COLO668 (cell line): Measurements from ENCODE around the gene C15orf61.
A peak's percentile ranks its signal among the peaks of the same experiment; 100 is the strongest.

Experiments
- DNase-seq: peaks from one replicate; lab custom pipeline; 2025; ENCODE audit not compliant: unreplicated experiment; lab: John Stamatoyannopoulos, UW

C15orf61 gene

DNA sequence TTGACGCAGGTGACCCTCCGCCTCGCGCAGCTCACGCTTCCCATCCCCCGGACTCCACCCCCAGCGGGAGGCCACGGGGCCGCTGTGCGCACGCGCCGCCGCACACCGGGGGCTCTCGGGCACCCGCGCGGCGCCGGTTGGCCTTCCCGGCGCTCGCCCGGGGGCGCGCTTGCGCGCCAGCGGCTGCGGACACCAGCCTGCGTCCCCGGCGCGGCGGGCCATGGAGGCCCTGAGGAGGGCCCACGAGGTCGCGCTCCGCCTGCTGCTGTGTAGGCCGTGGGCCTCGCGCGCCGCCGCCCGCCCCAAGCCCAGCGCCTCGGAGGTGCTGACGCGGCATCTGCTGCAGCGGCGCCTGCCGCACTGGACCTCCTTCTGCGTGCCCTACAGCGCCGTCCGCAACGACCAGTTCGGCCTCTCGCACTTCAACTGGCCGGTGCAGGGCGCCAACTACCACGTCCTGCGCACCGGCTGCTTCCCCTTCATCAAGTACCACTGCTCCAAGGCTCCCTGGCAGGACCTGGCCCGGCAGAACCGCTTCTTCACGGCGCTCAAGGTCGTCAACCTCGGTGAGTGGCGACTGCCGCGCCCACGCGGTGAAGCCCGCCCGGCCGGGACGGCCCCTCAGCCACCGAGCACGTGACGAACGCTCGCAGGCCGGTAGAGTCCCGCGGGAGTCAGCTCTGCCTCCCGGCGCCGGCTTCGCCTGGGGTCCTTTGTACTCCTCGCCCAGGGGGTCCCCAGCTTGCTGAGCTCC, at the start of gene C15orf61:
Gene C15orf61 (plus strand): TSS at position 103 of the 754 bp plus-strand sequence. CDS start 118 bp downstream, at position 221.
- DNase-seq, result peak; percentile 97

DNA sequence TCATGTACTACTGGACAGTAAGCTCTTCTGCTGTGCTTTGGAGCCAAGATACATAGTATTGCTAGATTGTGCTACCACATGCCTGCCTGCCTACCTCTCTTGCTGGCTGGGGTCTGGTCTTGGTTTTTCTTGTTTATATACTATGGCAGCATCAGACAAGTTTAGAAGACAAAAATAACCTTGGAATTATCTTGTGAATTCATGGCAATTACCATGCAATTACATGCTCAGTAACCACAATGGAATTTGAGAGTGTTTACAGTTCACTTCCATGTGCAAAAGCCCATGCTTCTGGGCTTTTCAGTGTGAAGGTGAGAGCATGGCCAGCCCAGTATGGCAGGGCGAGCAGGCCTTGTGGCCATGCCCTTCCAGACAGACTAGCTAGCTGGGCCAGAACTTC, 48.0 kb upstream of the C15orf61 start:
- no peak for DNase-seq

DNA sequence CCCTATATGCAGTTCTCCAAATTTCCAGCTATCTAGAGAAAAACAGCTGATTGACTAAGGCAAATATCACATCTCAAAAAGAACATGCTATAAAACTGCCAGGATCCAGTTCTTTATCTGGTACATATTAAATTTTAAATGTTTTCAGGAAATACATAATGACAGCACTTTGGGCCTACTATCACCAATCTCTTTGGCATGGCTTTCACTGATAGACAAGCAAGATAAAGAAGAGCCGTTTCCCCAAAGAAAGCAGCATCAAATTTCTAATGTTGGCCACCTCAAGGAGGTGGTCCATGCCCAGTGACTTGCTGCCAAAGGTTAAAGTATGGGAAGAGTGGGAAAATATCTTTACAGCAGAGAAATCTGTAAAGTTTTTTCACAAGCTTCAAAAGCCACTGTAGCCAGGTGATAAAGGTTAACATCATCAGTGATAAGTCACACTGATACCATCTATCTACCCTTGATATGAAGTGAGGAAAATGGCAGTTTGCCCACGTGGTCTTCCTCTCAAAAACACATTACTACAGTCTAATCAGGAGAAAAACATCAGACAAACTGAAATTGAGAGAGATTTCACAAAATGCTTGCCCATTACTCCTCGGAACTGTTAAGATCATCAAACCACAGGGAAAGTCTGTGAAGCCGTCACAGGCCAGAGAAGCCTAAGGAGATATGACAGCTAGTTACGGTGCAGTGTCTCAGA, 46.4 kb upstream of the C15orf61 start:
- DNase-seq, result no peak

DNA sequence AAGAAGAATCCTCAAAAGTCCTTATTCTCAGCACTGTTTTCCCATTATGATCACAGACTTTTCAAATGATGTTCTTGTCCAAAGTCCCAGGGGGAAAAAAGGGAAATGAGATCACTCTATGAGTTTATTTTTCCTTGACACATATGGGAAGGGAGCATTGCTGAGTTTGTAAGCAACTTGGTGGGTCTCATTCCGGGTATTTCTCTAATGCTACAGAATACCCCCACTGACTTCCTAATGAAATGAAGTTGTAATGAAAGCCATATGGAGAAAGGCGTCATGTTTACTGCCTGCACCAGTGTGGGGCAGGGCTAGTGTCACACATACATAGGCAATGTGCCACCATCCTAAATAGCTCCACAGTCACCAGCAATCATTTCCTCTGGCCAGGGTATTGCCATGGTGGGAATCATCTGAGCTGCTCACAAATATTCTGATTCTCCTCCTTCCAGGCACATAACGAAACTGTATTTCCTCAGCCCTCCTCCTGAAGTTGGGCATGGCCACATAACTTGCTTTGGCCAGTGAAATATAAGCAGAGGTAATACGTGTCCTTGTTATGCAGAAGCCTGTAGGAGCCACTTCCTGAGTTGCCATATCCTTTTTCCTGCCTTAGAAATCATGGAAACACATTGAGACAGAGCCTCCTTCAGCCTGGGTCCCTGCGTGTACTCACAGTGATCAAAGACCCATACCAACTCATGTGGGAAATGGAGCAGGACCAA, 41.0 kb upstream of the C15orf61 start:
- no peak for DNase-seq

DNA sequence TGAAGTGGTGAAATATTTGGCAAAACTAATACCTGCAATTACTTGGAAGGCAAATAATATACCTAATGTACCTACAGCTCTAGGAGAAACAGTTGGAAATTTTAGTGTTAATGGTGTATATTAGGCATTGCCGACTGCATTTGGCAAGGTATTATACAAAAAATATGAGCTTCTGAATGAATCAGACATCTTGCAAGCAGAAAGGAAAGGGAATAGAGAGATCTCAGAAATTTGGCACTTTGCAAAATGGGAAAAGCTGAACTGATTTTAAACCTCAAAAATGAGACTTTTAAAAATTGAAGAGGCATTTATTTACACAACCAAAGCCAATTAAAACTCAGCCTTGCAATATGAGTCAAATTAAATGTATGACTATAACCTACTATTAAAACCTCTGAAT, 40.2 kb upstream of the C15orf61 start:
- DNase-seq, result no peak

DNA sequence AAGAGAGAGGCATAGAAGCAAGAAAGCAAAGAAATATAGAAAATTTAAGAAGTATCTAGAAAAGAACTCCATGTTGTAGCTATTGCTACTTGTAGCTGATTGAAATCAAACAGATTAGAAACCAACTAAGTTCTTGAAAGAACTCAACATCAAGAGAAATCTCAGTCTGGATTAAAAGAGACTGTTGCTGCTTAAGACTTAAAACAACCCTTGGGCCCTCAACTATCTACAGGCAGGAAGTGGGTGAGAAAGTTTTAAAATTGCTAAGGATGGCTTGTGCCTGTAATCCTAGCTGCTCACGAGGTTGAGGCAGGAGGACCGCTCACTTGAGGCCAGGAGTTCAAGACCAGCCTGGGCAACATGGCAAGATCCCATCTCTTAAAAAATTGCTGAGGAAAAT, 39.3 kb upstream of the C15orf61 start:
- no peak for DNase-seq

DNA sequence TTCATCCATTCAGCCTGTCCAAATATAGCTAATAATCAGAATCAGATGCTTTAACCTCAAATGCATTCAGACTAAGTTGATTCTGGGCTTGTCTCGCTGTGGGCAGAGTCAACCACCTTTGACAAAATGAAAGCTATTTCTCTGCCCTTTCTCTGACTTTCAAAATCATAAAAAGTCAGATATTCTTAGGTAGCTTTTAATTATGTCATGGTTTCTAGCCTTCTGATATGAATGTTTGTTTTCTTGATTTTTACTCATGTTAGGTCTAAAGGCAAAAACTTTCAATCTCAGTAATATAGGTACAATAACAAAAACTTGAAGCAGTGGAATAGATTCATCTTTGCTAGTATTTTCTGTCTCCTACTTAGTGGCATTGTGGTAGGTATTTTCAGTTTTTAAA, 25.3 kb upstream of the C15orf61 start:
- DNase-seq, result no peak

DNA sequence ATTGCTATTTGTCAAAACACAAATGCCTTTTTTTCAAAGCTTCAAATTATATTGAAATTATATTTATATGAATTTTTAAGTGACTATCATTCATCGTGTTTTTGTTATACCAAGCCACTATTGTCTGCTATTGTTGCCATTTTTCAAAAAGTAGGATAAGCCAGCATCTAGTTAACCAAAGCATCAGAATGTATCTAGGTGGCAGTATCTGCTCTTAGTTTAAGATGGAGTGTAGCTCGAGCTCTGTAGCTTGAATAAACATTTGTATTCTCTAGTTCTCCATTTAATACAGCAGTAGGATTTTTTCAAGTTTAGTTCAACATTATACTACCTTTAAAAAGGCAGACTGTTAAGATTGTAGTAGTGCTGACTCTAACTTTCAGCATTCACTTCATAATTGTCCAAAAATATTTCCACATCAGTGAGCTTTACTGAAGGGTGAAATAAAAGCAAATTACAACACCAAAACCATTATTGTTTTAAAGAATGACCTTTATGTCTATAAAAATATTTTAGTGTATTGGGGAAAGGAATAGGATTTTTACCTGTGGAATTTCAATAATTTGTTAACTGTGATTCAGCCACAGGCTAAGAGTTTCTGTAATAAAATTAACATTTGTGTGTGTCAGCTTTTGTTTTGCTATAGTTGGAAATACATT, 19.6 kb upstream of the C15orf61 start:
- DNase-seq, result no peak

DNA sequence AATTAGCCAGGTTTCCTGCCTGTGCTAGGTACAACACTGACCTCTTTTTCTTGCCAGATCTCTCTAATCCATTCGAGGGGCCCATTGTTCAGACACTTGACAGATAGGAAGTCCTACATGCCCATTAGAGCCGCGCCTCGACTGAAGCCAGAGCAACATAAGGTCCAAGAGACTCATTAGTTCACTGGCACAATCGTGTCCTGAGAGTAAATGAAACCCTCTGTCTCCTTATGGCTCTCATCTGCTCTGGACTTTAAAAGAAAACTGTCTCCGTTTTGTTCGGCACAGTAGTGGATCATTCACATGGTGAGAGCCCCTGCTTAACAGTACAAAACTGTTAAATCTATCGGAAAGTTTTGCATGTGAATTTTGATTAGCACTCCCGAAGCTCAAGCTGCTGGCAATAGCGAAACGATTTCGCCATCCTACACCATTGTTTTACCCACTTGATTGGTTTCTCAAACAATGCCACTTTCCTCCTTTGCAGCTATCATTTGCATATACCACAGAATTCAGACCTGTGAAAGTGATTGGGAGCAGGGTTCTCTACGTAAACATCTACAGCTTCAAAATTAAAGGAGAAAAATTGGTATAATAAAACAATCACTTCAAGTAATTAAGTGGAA, 19.0 kb upstream of the C15orf61 start:
- no peak for DNase-seq

DNA sequence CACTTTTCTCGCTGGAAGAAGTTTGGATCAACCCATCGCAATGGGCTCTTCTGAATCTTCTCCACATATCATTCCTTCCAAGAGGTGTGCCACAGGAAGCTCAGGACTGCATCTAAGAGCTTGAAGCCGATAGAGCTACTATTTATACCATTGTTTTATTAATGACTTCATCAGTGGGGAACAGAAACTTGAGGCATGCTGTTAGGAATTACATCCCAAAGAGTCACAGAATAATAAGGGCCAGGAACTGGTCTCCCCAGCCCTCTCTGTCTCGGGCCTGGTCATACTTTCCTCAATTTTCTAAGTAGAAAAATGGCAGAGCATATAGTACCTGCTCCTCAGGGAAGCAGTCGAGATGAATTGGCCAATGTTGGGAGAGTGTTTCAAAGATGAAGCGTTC, 16.9 kb upstream of the C15orf61 start:
- no peak for DNase-seq

DNA sequence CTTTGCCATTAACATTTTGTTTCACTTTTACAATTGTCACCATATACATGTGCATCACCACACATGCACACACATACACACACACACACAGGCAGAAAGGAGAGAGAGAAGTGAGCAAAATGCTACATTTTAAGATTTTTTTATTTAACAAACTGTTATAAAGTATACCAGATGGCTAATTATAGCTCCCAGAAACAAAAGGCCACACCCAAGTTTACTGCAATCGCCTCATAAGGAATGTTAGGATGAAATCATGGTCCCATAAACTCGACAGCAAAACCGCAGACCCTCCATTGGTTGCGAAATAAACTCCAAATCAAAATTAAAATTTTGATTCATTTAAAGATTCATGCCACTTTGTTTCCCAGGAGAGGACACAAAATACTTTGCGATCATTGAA, 16.1 kb upstream of the C15orf61 start:
- DNase-seq, result no peak

DNA sequence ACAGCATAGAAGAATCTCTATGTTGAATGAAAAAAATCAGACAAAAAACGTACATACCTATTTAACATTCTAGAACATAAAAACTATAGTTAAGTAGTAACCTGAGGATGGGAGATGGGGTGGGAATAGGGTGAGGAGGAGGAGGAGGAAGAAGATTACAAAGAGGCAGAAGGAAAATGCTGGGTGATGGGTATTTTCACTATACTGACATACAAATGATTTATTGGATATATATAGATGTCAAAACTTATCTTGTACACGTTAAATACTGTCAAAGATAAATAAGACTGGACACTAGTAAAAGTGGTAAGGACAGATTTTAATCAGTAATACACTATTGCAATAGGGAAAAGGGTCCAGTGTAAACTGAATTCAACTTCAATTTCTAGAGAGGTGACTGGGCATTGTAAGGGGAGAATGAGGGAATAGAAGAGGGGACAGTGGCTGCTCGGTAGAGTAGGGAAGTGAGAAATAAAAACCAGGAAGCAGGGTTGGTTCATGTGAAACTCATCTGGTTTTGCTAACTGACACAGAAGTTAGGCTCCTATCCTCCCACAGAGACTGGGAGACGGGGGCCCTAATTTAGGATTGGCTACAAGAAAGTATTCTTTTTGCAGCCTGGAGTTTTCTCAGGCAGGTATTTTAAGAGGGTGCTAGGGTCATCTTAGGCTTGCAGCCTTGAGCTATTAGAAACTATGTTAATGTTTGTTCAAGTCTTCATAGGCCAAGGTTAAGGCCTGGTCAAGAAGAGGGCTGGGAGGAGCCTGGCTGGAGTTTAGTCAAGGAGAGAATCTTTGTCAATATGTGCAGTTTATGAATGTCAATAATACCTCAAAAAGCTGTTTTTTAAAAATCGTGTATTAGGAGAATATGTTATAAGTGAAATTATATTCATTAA, 15.0 kb upstream of the C15orf61 start:
- DNase-seq, result no peak

DNA sequence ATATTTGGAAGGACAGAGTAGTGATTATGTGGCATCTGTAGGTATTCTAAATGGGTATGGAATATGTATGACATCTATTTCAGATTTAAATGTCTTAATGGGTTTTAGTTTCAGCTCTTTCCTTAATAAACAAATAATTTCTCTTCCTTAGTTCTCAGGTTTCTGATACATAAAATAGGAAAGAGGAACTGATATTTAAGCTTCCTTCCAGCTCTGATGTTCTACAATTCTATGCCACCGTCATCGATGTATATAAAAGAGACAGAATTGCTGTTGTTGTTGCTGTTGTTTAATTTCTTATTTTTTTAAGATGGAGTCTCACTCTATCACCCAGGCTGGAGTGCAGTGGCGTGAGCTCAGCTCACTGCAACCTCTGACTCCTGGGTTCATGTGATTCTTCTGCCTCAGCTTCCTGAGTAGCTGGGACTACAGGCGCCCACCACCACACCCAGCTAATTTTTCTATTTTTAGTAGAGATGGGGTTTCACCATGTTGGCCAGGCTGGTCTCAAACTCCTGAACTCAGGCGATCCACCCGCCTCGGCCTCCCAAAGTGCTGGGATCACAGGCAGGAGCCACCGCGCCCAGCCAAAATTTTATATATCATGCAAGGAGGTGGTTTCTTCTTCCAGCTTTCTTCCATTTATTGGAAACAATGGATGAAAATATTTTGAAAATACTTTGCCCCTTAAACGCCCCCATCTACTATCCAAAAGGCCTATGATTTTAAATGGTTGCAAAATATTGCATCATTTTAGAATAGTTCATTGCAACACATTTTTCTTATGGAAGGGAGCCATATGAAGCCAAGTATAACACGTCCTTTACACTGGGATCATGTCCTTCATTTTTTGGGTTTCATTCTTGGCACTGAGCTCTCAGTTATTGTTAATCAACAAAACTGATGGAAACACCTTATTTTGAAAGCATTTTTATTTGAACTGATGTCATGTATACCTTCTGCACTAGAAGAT, 13.9 kb upstream of the C15orf61 start:
- no peak for DNase-seq

DNA sequence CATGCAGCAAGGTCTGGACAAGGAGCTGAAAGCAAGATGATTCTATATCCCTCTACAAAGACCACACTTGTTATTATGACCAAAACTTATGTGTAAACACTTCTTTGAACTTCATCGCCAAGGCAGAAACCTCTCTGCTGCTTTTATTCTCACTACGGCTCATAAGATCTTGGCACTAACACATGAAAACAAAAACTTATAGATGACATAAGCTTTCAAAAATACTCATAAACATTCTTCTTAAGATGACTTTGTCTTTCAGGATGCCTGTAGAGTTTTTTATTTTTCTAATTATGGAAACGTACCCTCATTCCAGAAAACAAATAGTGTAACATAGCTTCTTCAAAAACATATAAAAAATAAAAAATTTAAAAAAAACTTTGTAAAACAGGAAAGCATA, 12.5 kb upstream of the C15orf61 start:
- no peak for DNase-seq

DNA sequence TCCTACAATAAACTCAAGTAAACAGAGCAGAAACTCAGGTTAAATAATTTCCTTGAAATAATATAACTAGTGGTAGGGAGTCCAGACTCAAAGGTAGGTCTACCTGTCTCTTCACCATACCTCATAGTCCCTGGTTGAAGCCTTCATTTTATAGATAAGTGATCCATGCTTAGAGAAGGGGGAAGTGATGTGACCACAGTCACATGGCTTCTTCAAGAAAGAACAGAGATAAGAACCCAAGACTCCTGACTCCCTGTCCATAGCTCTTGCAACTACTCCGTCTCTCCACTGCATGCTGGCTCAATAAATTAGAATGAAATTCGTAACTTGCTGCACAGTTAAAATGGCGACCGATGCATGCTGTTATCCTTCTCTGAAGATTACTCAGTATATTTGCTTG, 11.0 kb upstream of the C15orf61 start:
- DNase-seq, result no peak

DNA sequence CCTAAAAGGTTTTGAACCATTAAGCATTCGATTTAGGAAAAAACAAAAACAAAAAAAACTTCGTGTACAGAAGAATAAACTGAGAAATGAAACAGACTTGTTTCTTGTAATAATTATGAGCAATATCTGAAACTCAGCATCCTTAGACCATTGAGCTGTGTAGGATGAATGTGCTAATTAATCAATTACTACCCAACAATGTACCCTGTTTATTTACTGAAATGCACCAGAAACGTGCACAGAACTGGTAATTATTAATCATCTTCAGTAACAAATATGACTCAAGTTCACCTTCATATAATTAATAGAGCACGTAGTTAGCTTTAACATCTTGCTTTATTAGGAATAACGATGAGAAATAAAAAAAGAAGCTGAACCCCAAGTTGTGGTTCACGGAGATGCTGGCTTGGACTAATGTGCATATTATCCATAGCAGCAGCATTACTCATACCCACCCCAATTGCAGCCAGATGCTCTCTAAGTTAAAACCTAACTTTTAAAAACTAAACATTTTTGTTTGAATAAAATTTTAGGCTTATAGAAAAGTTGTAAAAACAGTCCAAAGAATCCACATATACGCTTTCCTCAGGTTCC, 10.2 kb upstream of the C15orf61 start:
- DNase-seq, result no peak

DNA sequence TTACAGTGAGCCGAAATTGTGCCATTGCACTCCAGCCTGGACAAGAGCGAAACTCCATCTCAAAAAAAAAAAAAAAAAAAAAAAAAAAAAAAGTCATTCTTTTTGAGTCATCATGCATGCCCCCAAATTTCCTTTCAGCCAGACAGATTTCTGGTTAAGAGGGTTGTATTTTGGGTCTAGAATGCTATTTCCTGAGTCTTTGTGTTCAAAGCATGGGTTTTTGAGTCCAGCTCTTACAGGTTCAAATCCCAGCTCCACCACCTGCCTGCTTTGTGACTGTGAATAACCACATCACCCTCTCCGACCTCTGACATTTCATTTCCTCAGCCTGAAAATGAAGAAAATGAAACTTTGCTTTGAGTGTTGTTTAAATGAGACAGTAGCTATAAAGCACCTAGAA, 9.3 kb upstream of the C15orf61 start:
- no peak for DNase-seq

DNA sequence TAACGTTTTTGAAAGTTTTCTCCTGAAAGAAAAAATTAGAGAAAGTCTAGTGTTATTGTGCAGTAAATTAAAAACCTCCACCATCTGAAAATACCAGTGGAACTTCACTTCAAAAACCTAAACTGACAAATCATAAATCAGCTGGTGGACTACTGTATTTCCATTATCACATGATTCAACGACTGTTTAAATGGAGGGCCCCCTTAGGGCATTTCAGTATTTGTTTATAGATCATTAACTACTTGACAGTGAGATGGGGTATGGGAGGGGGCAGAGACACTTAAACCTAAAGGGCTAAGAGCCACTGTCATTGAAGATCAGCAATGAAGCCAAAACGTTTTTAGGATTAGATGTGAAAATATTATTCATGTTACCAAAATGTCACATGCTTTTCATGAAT, 8.8 kb upstream of the C15orf61 start:
- no peak for DNase-seq
